ENCODE measurements around the gene DGCR6L. TPM values are rescaled to one million over a fixed set of nuclear protein-coding genes. Genes with fewer than 3 reads are reported as not detected.
"Not testable (repeated sequence)": the region's sequence is repeated elsewhere in the genome, so short reads cannot be mapped to it uniquely, and the experiment has no call there.

Gene DGCR6L
- total RNA-seq, 2 experiments from 2014 or later, result 40.4 to 41.2 TPM

GRCh38 chr22:20328569-20328930 is 8.7 kb upstream of the DGCR6L start:
- ChIA-PET POLR2A (interaction anchor here (0.7 kb wide), 1 partner anchor 314 kb away, joined by 3 read pairs; no protein-coding TSS in a partner anchor), CTCF (interaction anchor here (0.7 to 1.2 kb wide), 4 partner anchors 9 to 1428 kb away, joined by 3 to 5 read pairs (median 4); partner anchors contain the start of gene DGCR6L)

GRCh38 chr22:20325996-20326395 is 6.1 kb upstream of the DGCR6L start:
- POLR2A ChIA-PET, CTCF ChIA-PET: not testable (repeated sequence)

GRCh38 chr22:20324139-20324516 is 4.3 kb upstream of the DGCR6L start:
- CTCF ChIA-PET, result no interaction called here
- POLR2A ChIA-PET, result no interaction called here

GRCh38 chr22:20321552-20322211 is 1.8 kb upstream of the DGCR6L start:
- CTCF ChIA-PET, result not testable (repeated sequence)

GRCh38 chr22:20320659-20321551 is 1.0 kb upstream of the DGCR6L start:
- CTCF ChIA-PET, POLR2A ChIA-PET: not testable (repeated sequence)

More at GRCh38 chr22:20321552-20322211, 1.8 kb upstream of the DGCR6L start:
- POLR2A ChIA-PET, result not testable (repeated sequence)

GRCh38 chr22:20319041-20319744 is 667 bp downstream of the DGCR6L start:
- ChIA-PET POLR2A (interaction anchor here (0.6 to 1.0 kb wide), 2 partner anchors 19 to 78 kb away, joined by 4 read pairs; no protein-coding TSS in a partner anchor), CTCF (interaction anchor here (1.0 to 1.4 kb wide), 3 partner anchors 9 to 252 kb away, joined by 3 to 8 read pairs (median 5); no protein-coding TSS in a partner anchor)

- POLR2A ChIA-PET, result not testable (repeated sequence)
- CTCF ChIA-PET, result interaction anchor here (0.6 to 1.1 kb wide), 2 partner anchors 35 to 80 kb away, joined by 3 read pairs; no protein-coding TSS in a partner anchor
Observed at GRCh38 chr22:20318043-20318688, 1.7 kb downstream of the DGCR6L start.

GRCh38 chr22:20317402-20318042 is 2.3 kb downstream of the DGCR6L start:
- POLR2A ChIA-PET, result not testable (repeated sequence)
- CTCF ChIA-PET, result interaction anchor here (0.6 to 1.1 kb wide), 2 partner anchors 35 to 79 kb away, joined by 3 read pairs; no protein-coding TSS in a partner anchor

GRCh38 chr22:20316844-20317401 is 2.9 kb downstream of the DGCR6L start:
- CTCF ChIA-PET, result interaction anchor here (1.3 kb wide), 1 partner anchor 67 kb away, joined by 3 read pairs; no protein-coding TSS in a partner anchor
- POLR2A ChIA-PET, result no interaction called here

- POLR2A ChIA-PET, result no interaction called here
- CTCF ChIA-PET, result interaction anchor here (1.3 kb wide), 1 partner anchor 66 kb away, joined by 3 read pairs; no protein-coding TSS in a partner anchor
Observed at GRCh38 chr22:20316217-20316843, 3.5 kb downstream of the DGCR6L start.

GRCh38 chr22:20315337-20316216 is 4.3 kb downstream of the DGCR6L start:
- ChIA-PET CTCF (interaction anchor here (1.3 kb wide), 1 partner anchor 65 kb away, joined by 3 read pairs; no protein-coding TSS in a partner anchor), POLR2A (no interaction called here)

- CTCF ChIA-PET, POLR2A ChIA-PET: not testable (repeated sequence)
Observed at GRCh38 chr22:20314741-20315336, 5.0 kb downstream of the DGCR6L start.

GRCh38 chr22:20314206-20314605 is 5.7 kb downstream of the DGCR6L start:
- POLR2A ChIA-PET, CTCF ChIA-PET: not testable (repeated sequence)

- POLR2A ChIA-PET, result not testable (repeated sequence)
Observed at GRCh38 chr22:20313306-20314077, 6.4 kb downstream of the DGCR6L start.

GRCh38 chr22:20312396-20313191 is 7.3 kb downstream of the DGCR6L start:
- ChIA-PET POLR2A (no interaction called here), CTCF (no interaction called here)

More at GRCh38 chr22:20313306-20314077, 6.4 kb downstream of the DGCR6L start:
- CTCF ChIA-PET, result not testable (repeated sequence)

All from activated CD8-positive, alpha-beta memory T cell treated with anti-CD3 and anti-CD28 coated beads for 36 hours (primary cell).